HL-60 (cell line): ENCODE results near the gene IRS1.

Source experiments
- DNase-seq, 2 experiments: peaks; one replicate each; pipeline ENCODE4 v3.0.0-alpha.2; 2010 to 2020; ENCODE audit warnings: low read depth in 1 of 2, low spot score in 1 of 2
- H3K27ac ChIP-seq: fragments of 250-450 bp; sonication (Bioruptor Pico); replicated peaks from 2 replicates; pipeline ENCODE4 v1.5.1; 2020; ENCODE audit warnings: mild to moderate bottlenecking, moderate library complexity
- H3K27me3 ChIP-seq: fragments of 250-450 bp; sonication (Bioruptor Pico); 2 replicates; pipeline ENCODE4 v1.5.1; 2021; ENCODE audit warnings: mild to moderate bottlenecking, moderate library complexity; ENCODE audit not compliant: insufficient read depth, poor library complexity, severe bottlenecking
- H3K4me3 ChIP-seq: replicated peaks from 2 replicates; pipeline ENCODE4 v1.5.1; 2011; ENCODE audit warnings: mild to moderate bottlenecking, control low read depth, low read length; ENCODE audit not compliant: insufficient read depth
- GABPA ChIP-seq: IDR thresholded peaks from 2 replicates; pipeline ENCODE4 v1.6.1; 2012; ENCODE audit warnings: low read depth
- POLR2AphosphoS5 ChIP-seq: IDR thresholded peaks from 2 replicates; pipeline ENCODE4 v1.6.1; 2012; ENCODE audit warnings: low read depth
- SPI1 ChIP-seq: IDR thresholded peaks from 2 replicates; pipeline ENCODE4 v1.6.1; 2012; ENCODE audit warnings: low read depth, mild to moderate bottlenecking, borderline replicate concordance
- TF ChIP-seq, protein P1 (sequence below): IDR thresholded peaks from 2 replicates; pipeline ENCODE4 v1.6.1; 2012; ENCODE audit warnings: low read depth; ENCODE audit not compliant: insufficient replicate concordance
- TF ChIP-seq, protein P2 (sequence below): IDR thresholded peaks from one replicate; pipeline ENCODE4 v1.5.1; 2011; ENCODE audit warnings: low read length, control low read depth, inconsistent platforms; ENCODE audit not compliant: insufficient read depth

Gene IRS1

DNA sequence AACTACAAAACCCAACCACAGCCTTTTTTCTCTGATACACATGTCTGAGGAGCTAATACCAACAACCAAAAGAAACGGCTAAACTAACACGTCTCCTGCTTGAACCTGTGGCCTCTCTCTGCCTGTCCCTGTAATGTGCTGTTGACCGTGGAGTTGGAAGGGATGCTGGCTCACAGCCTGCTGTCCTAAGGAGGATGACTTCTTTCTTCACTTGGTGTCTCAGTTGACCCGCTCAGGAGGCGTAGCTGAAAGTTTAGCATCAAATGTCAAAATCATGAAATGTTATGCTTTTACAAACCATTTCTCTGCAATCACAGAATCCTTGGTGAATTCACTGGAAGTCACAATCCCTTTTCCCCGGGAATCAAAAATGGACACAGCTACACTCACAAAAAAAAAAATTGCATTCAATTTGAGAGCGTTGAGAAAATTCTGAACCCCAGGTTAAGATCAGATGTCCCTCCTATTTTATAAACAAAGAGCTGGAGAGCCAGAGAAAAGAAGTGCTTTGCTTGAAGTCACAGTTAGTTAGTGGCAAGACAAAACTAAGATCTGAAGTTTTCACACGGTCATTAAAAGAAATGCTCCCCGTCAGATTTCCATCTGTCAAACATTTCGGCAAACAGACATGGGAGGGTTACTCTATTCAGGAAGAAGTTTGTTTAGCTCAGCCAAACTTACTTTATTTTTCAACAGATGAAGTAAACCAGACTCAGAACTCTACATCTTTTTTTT, 74.3 kb downstream of the IRS1 start:
- TF ChIP-seq SPI1 (no peak), GABPA (no peak), POLR2AphosphoS5 (no peak)
- TF ChIP-seq, protein P1, sequence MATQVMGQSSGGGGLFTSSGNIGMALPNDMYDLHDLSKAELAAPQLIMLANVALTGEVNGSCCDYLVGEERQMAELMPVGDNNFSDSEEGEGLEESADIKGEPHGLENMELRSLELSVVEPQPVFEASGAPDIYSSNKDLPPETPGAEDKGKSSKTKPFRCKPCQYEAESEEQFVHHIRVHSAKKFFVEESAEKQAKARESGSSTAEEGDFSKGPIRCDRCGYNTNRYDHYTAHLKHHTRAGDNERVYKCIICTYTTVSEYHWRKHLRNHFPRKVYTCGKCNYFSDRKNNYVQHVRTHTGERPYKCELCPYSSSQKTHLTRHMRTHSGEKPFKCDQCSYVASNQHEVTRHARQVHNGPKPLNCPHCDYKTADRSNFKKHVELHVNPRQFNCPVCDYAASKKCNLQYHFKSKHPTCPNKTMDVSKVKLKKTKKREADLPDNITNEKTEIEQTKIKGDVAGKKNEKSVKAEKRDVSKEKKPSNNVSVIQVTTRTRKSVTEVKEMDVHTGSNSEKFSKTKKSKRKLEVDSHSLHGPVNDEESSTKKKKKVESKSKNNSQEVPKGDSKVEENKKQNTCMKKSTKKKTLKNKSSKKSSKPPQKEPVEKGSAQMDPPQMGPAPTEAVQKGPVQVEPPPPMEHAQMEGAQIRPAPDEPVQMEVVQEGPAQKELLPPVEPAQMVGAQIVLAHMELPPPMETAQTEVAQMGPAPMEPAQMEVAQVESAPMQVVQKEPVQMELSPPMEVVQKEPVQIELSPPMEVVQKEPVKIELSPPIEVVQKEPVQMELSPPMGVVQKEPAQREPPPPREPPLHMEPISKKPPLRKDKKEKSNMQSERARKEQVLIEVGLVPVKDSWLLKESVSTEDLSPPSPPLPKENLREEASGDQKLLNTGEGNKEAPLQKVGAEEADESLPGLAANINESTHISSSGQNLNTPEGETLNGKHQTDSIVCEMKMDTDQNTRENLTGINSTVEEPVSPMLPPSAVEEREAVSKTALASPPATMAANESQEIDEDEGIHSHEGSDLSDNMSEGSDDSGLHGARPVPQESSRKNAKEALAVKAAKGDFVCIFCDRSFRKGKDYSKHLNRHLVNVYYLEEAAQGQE: no peak
- TF ChIP-seq, protein P2, sequence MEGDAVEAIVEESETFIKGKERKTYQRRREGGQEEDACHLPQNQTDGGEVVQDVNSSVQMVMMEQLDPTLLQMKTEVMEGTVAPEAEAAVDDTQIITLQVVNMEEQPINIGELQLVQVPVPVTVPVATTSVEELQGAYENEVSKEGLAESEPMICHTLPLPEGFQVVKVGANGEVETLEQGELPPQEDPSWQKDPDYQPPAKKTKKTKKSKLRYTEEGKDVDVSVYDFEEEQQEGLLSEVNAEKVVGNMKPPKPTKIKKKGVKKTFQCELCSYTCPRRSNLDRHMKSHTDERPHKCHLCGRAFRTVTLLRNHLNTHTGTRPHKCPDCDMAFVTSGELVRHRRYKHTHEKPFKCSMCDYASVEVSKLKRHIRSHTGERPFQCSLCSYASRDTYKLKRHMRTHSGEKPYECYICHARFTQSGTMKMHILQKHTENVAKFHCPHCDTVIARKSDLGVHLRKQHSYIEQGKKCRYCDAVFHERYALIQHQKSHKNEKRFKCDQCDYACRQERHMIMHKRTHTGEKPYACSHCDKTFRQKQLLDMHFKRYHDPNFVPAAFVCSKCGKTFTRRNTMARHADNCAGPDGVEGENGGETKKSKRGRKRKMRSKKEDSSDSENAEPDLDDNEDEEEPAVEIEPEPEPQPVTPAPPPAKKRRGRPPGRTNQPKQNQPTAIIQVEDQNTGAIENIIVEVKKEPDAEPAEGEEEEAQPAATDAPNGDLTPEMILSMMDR: no peak
- Histone ChIP-seq H3K27ac (no peak overlapping the region), H3K27me3 (no peaks in the 10 kb centered on the region), H3K4me3 (no peak overlapping the region)
- DNase-seq: no peak

DNA sequence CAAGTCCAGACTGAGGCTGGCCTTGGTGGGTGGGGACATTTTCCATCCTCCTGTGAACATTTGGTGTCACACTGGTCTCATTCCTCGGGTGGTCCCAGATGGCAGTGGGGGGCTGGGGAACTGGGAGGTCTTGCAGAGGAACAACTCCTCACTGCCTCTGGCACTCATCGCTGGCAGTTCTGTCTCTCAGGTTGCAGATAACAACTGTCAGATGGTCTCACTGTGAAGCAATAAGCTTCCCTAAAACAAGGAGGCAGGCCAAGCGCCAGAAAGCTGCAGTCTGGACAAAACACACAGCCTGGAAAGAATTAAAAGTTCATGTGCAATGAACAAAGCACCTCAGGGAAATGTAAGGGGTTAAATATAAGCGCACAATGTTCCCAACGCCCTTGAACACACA, 78.1 kb downstream of the IRS1 start:
- TF ChIP-seq, protein P2: no peak
- TF ChIP-seq, protein P1: no peak
- TF ChIP-seq POLR2AphosphoS5: no peak
- TF ChIP-seq SPI1: no peak
- TF ChIP-seq GABPA: no peak

DNA sequence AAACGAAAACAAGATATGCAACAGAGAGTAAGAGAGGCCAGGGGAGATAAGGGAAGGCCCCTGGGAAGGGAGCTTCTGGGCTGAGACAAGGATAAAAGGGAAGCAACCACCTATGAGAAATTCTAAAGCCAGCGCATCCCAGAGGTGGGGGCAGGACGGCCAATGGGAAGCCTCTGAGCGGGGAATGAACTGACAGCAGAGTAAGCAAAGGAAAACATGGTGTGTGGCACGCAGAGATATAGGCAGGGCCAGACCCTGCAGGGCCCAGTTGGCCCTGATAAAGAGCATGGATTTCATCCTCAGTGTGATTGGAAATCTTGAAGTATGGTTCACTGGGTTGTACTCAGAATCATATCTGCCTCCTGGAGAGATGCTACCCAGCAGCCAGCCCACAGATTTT, 78.7 kb downstream of the IRS1 start:
- no peaks in the 10 kb centered on the region for H3K27me3 ChIP-seq
- no peak overlapping the region for H3K27ac ChIP-seq
- no peak for TF ChIP-seq SPI1
- no peak for DNase-seq
- no peak overlapping the region for H3K4me3 ChIP-seq

More for the DNA sequence above, 78.1 kb downstream of the IRS1 start:
- DNase-seq: no peak
- H3K27ac ChIP-seq: no peak overlapping the region
- H3K4me3 ChIP-seq: no peak overlapping the region
- H3K27me3 ChIP-seq: no peaks in the 10 kb centered on the region

DNA sequence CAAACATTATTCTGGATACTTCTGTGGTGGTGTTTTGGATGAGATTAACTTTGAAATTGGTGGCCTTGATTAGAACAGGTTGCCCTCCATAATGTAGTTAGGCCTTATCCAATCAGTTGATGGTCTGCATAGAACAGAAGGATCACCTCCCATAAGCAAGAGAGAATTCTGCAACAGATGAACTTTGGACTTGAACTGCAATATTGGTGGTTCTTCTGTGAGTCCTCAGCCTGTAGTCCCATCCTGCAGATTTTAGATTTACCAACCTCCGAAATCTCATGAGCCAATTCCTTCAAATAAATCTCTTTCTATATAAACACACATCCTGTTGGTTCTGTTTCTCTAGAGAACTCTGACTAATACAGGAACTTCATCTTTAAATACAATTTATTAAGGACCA, 81.9 kb downstream of the IRS1 start:
- H3K4me3 ChIP-seq: no peak overlapping the region

More for the DNA sequence above, 81.9 kb downstream of the IRS1 start:
- no peak for DNase-seq
- Histone ChIP-seq H3K27ac (no peak overlapping the region), H3K27me3 (no peaks in the 10 kb centered on the region)
- TF ChIP-seq, protein P2: no peak
- TF ChIP-seq GABPA: no peak
- TF ChIP-seq POLR2AphosphoS5: no peak
- TF ChIP-seq, protein P1: no peak
- TF ChIP-seq SPI1: no peak
